Suprapubic skin (tissue), 4 donors: Measurements from ENCODE around the gene FAM117A.

Source experiments
- EP300 ChIP-seq: sonication (generic); formaldehyde crosslinking; IDR thresholded peaks from one replicate; pipeline ENCODE4 v1.6.1; 2017; ENCODE audit warnings: antibody characterized with exemption
- POLR2A ChIP-seq, 2 donors: fragments of 450-650 bp; IDR thresholded peaks; one replicate each; pipeline ENCODE4 v1.6.1; 2017; ENCODE audit warnings: antibody characterized with exemption in 2 of 2, mild to moderate bottlenecking in 2 of 2, moderate library complexity in 2 of 2
- POLR2AphosphoS5 ChIP-seq, 3 donors: sonication (generic); formaldehyde crosslinking; IDR thresholded peaks; one replicate each; pipeline ENCODE4 v1.6.1; 2017; ENCODE audit warnings: antibody characterized with exemption in 3 of 3
- TF ChIP-seq, protein P1 (sequence below), 2 donors: fragments of 200-600 bp in 1 of 2; fragments of 450-650 bp in 1 of 2; sonication (generic) in 1 of 2; IDR thresholded peaks; one replicate each; pipeline ENCODE4 v1.5.1; 2016 to 2019; ENCODE audit warnings: antibody characterized with exemption in 2 of 2, mild to moderate bottlenecking in 1 of 2, moderate library complexity in 1 of 2

GRCh38 chr17:49789243-49789578 lies 25.3 kb upstream of the FAM117A start:
- TF ChIP-seq, protein P1, sequence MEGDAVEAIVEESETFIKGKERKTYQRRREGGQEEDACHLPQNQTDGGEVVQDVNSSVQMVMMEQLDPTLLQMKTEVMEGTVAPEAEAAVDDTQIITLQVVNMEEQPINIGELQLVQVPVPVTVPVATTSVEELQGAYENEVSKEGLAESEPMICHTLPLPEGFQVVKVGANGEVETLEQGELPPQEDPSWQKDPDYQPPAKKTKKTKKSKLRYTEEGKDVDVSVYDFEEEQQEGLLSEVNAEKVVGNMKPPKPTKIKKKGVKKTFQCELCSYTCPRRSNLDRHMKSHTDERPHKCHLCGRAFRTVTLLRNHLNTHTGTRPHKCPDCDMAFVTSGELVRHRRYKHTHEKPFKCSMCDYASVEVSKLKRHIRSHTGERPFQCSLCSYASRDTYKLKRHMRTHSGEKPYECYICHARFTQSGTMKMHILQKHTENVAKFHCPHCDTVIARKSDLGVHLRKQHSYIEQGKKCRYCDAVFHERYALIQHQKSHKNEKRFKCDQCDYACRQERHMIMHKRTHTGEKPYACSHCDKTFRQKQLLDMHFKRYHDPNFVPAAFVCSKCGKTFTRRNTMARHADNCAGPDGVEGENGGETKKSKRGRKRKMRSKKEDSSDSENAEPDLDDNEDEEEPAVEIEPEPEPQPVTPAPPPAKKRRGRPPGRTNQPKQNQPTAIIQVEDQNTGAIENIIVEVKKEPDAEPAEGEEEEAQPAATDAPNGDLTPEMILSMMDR (IDR thresholded peaks at IDR 0.05), result no peak
- TF ChIP-seq POLR2AphosphoS5 (IDR thresholded peaks at IDR 0.05) (no peak), POLR2A (IDR thresholded peaks at IDR 0.05) (no peak), EP300 (no peak)
